HEK293 (cell line): ENCODE results near the gene SOWAHD.
"Not testable (repeated sequence)": the region's sequence is repeated elsewhere in the genome, so short reads cannot be mapped to it uniquely, and the experiment has no call there.

Experiments
- CTCF ChIA-PET: fragments of 350-600 bp; formaldehyde crosslinking; extraction: SDS; loops from one replicate; lab custom pipeline; 2021; ENCODE audit warnings: antibody characterized with exemption; lab: Yijun Ruan, JAX
- POLR2A ChIA-PET: fragments of 300-600 bp; formaldehyde crosslinking; extraction: SDS; loops from one replicate; lab custom pipeline; 2020; ENCODE audit warnings: antibody characterized with exemption, inconsistent platforms; lab: Yijun Ruan, JAX
- H3K27ac ChIP-seq: fragments of 200-500 bp; sonication (Bioruptor generic); 2 replicates; pipeline ENCODE4 v1.5.1; 2014; ENCODE audit warnings: low read depth, low read length, control low read depth, inconsistent platforms; ENCODE audit errors: extremely low read depth
- H3K36me3 ChIP-seq, 2 experiments: fragments of 200-500 bp in 1 of 2; sonication (Bioruptor generic) in 1 of 2; 1 replicate in 1 of 2; 2 replicates in 1 of 2; pipeline ENCODE4 v1.5.1; 2014 to 2017; ENCODE audit warnings: inconsistent platforms in 2 of 2, low read length in 2 of 2; ENCODE audit not compliant: control insufficient read depth in 2 of 2, insufficient read depth in 1 of 2
- H3K4me1 ChIP-seq: fragments of 200-500 bp; sonication (Bioruptor generic); 2 replicates; pipeline ENCODE4 v1.5.1; 2014; ENCODE audit warnings: mild to moderate bottlenecking, low read length, inconsistent platforms; ENCODE audit not compliant: control insufficient read depth, insufficient read depth
- H3K4me3 ChIP-seq: 2 replicates; pipeline ENCODE4 v1.5.1; 2011; ENCODE audit warnings: low read depth, mild to moderate bottlenecking, control low read depth, low read length, moderate library complexity
- H3K9me3 ChIP-seq: fragments of 200-500 bp; sonication (Bioruptor generic); 2 replicates; pipeline ENCODE4 v1.5.1; 2014; ENCODE audit warnings: low read depth, low read length, inconsistent platforms; ENCODE audit not compliant: control insufficient read depth, insufficient read depth
- GLIS1 ChIP-seq: fragments of 450-650 bp; formaldehyde crosslinking; IDR thresholded peaks from 2 replicates; pipeline ENCODE4 v1.5.1; 2016; ENCODE audit warnings: missing biosample characterization, missing genetic modification characterization
- HOXA7 ChIP-seq: sonication (generic); formaldehyde crosslinking; IDR thresholded peaks from 2 replicates; pipeline ENCODE4 v1.8.1; 2022; ENCODE audit warnings: missing genetic modification reagents, borderline replicate concordance
- OSR2 ChIP-seq: fragments of 450-650 bp; formaldehyde crosslinking; IDR thresholded peaks from 2 replicates; pipeline ENCODE4 v1.5.1; 2016; ENCODE audit warnings: missing biosample characterization, missing genetic modification characterization
- PRDM1 ChIP-seq: fragments of 450-650 bp; formaldehyde crosslinking; IDR thresholded peaks from 2 replicates; pipeline ENCODE4; 2016; ENCODE audit warnings: missing biosample characterization, missing genetic modification characterization
- SP2 ChIP-seq: fragments of 450-650 bp; formaldehyde crosslinking; IDR thresholded peaks from 2 replicates; pipeline ENCODE4 v1.5.1; 2016; ENCODE audit warnings: missing biosample characterization, missing genetic modification characterization
- YY2 ChIP-seq: fragments of 450-650 bp; formaldehyde crosslinking; IDR thresholded peaks from 2 replicates; pipeline ENCODE4 v1.5.1; 2016; ENCODE audit warnings: missing biosample characterization, missing genetic modification characterization
- ZNF121 ChIP-seq: fragments of 450-650 bp; formaldehyde crosslinking; IDR thresholded peaks from 2 replicates; pipeline ENCODE4 v1.5.1; 2016; ENCODE audit warnings: missing biosample characterization, missing genetic modification characterization
- ZNF184 ChIP-seq: fragments of 450-650 bp; IDR thresholded peaks from 2 replicates; pipeline ENCODE4 v1.5.1; 2018; ENCODE audit warnings: missing biosample characterization, mild to moderate bottlenecking, missing genetic modification characterization
- ZNF366 ChIP-seq: fragments of 450-650 bp; formaldehyde crosslinking; conservative IDR thresholded peaks from 2 replicates; pipeline ENCODE4 v1.5.1; 2016; ENCODE audit warnings: missing biosample characterization, missing genetic modification characterization
- ZNF600 ChIP-seq: fragments of 450-650 bp; formaldehyde crosslinking; IDR thresholded peaks from 2 replicates; pipeline ENCODE4 v1.5.1; 2016; ENCODE audit warnings: missing biosample characterization, missing genetic modification characterization
- ZNF776 ChIP-seq: fragments of 450-650 bp; formaldehyde crosslinking; IDR thresholded peaks from 2 replicates; pipeline ENCODE4 v1.5.0; 2017; ENCODE audit warnings: missing biosample characterization, missing genetic modification characterization, borderline replicate concordance
- ZNF843 ChIP-seq: fragments of 450-650 bp; formaldehyde crosslinking; IDR thresholded peaks from 2 replicates; pipeline ENCODE4 v1.5.1; 2016; ENCODE audit warnings: missing biosample characterization, missing genetic modification characterization
- TF ChIP-seq, protein P1 (sequence below): fragments of 450-650 bp; IDR thresholded peaks from 2 replicates; pipeline ENCODE4 v1.5.1; 2018; ENCODE audit warnings: missing biosample characterization, mild to moderate bottlenecking, missing genetic modification characterization

SOWAHD gene

GRCh38 chrX:119763836-119764387 lies 5.5 kb downstream of the SOWAHD start:
- H3K4me1 ChIP-seq, result no peaks in the 10 kb centered on the region
- POLR2A ChIA-PET, result interaction anchor here (1.1 kb wide), 1 partner anchor 72 kb away, joined by 3 read pairs; no protein-coding TSS in a partner anchor
- H3K36me3 ChIP-seq, result no peaks in the 10 kb centered on the region
- H3K27ac ChIP-seq, result no peak overlapping the region
- CTCF ChIA-PET, result interaction anchor here (0.6 to 1.5 kb wide), 6 partner anchors 10 to 251 kb away, joined by 3 to 11 read pairs (median 4); no protein-coding TSS in a partner anchor
- H3K9me3 ChIP-seq, result no peaks in the 10 kb centered on the region
- TF ChIP-seq OSR2 (tag by site-specific recombination) (no peak), ZNF121 (tag by site-specific recombination) (peak; percentile 55; the same call in 1 of the 2 replicates), ZNF776 (tag by site-specific recombination) (no peak)
- TF ChIP-seq, protein P1, sequence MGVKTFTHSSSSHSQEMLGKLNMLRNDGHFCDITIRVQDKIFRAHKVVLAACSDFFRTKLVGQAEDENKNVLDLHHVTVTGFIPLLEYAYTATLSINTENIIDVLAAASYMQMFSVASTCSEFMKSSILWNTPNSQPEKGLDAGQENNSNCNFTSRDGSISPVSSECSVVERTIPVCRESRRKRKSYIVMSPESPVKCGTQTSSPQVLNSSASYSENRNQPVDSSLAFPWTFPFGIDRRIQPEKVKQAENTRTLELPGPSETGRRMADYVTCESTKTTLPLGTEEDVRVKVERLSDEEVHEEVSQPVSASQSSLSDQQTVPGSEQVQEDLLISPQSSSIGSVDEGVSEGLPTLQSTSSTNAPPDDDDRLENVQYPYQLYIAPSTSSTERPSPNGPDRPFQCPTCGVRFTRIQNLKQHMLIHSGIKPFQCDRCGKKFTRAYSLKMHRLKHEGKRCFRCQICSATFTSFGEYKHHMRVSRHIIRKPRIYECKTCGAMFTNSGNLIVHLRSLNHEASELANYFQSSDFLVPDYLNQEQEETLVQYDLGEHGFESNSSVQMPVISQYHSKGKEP (tag by site-specific recombination), result no peak
- H3K4me3 ChIP-seq, result no peak overlapping the region

GRCh38 chrX:119768436-119768835 lies 10.0 kb downstream of the SOWAHD start:
- H3K9me3 ChIP-seq, H3K4me3 ChIP-seq, H3K36me3 ChIP-seq, H3K4me1 ChIP-seq, H3K27ac ChIP-seq, POLR2A ChIA-PET, CTCF ChIA-PET: not testable (repeated sequence)
- peak; percentile 36 for TF ChIP-seq GLIS1

- H3K36me3 ChIP-seq, result not testable (repeated sequence)
- peak; percentile 35 for TF ChIP-seq SP2 (tag by site-specific recombination)
- TF ChIP-seq, all 188 proteins: peak for 1; not testable (repeated sequence) for 187
- H3K9me3 ChIP-seq, H3K4me3 ChIP-seq, H3K4me1 ChIP-seq, H3K27ac ChIP-seq: not testable (repeated sequence)
- ChIA-PET CTCF (interaction anchor here (0.5 to 1.1 kb wide), 4 partner anchors 15 to 249 kb away, joined by 3 to 5 read pairs (median 3); no protein-coding TSS in a partner anchor), POLR2A (interaction anchor here (1.1 kb wide), 1 partner anchor 276 kb away, joined by 3 read pairs; no protein-coding TSS in a partner anchor)
Observed at GRCh38 chrX:119769388-119769787, 11.0 kb downstream of the SOWAHD start.

DNA sequence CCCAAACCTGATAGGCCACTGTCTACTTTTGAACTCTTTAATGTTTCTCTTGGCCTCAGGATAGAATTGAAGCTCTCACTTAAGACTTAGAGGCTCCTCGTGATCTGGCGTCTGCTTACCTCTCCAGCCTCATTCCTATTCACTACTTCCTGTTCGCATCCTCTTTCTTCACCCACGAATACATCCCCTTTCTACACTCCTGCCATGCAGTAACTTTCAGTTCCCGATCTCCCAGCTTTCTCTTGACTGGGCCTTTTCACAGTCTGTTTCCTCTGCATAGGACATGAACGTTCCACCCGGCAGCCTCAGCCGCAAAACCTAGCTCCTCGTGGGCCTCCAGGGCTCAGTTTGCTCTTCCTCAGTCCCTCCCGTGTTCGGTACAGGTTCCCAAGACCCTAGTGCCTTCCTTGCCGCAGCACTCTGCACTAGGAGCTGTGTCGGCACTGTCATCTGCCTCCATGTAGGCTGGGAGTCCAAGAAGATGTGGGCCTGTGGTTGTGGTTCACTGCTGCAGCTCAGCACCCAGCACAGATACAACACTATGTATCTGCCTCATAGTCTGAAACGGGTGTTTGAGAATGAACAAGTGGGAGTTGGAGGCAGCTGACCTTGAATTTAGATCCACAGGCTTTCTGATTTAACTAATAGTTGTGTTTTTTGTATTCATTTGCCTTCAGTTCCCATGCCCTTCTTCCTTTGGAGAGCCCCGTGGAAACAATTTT lies 17.3 kb downstream of the SOWAHD start:
- Histone ChIP-seq H3K4me3 (no peak overlapping the region), H3K27ac (no peak overlapping the region), H3K36me3 (peaks cover 3 to 7% of the 10 kb centered on the region in 2 experiments; a peak in 2 of 3 replicates), H3K9me3 (no peaks in the 10 kb centered on the region), H3K4me1 (no peaks in the 10 kb centered on the region)
- ChIA-PET CTCF (interaction anchor here (0.6 to 1.8 kb wide), 6 partner anchors 9 to 459 kb away, joined by 3 to 5 read pairs (median 4); no protein-coding TSS in a partner anchor), POLR2A (interaction anchor here (0.6 to 3.2 kb wide), 2 partner anchors 9 to 16 kb away, joined by 3 to 12 read pairs; partner anchors contain the start of gene RPL39)
- TF ChIP-seq HOXA7 (no peak), YY2 (tag by site-specific recombination) (no peak), ZNF184 (tag by site-specific recombination) (no peak), ZNF600 (tag by site-specific recombination) (peak; percentile 55; the same call in 1 of the 2 replicates), PRDM1 (peak; percentile 74)

DNA sequence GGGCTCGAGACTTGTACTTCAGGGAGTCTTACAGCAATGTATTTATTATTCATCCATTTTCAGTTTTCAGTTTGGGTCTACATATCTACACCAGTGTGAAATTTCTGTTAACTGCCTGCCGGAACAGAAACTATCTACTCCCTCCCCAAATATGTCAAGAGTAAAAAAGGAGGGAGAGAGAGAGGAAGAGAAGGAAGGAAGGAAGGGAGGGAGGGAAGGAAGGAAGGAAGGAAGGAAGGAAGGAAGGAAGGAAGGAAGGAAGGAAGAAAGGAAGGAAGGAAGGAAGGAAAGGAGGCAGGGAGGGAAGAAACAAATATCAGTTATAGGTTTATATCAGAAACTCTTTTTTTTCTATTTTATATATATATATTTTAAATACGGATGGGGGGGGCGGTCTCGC lies 20.4 kb downstream of the SOWAHD start:
- Histone ChIP-seq H3K4me1 (no peaks in the 10 kb centered on the region), H3K27ac (no peak overlapping the region), H3K36me3 (peaks cover 19 to 34% of the 10 kb centered on the region in 2 experiments; a peak in 2 of 3 replicates), H3K4me3 (no peak overlapping the region), H3K9me3 (no peaks in the 10 kb centered on the region)
- POLR2A ChIA-PET, result no interaction called here
- CTCF ChIA-PET, result interaction anchor here (0.6 to 1.2 kb wide), 3 partner anchors 18 to 50 kb away, joined by 3 to 8 read pairs (median 3); partner anchors contain the start of gene SOWAHD
- TF ChIP-seq ZNF843 (tag by site-specific recombination), result no peak
- peak; percentile 90 for TF ChIP-seq ZNF366 (tag by site-specific recombination)
